ENCODE measurements around the gene MRPL19. TPM values are rescaled to one million over a fixed set of nuclear protein-coding genes. Genes with fewer than 3 reads are reported as not detected.

Gene MRPL19
- total and polyA plus RNA-seq, 12 donors = 12.2 to 70.7 (median 63.6) TPM

- ATAC-seq (no peak), DNase-seq (no peak)
- Histone ChIP-seq H3K36me3 (no peaks in the 10 kb centered on the region), H3K9me3 (no peaks in the 10 kb centered on the region), H3K4me3 (no peak overlapping the region), H3K27me3 (peaks cover 0 to 16% (median 8%) of the 10 kb centered on the region in 7 donors), H3K27ac (no peak overlapping the region), H3K4me1 (no peaks in the 10 kb centered on the region)
- no peak for TF ChIP-seq CTCF (IDR thresholded peaks at IDR 0.05)
- 68 to 79% methylated on average over 6 of the region's 6 CpGs for WGBS, 2 donors
- intact Hi-C loops (cut with DNase I) = no loop called here
Observed at GRCh38 chr2:75728614-75729419, 82.2 kb downstream of the MRPL19 start.

- no peak for ATAC-seq
- 71 to 83% methylated on average over 5 of the region's 5 CpGs for WGBS, 2 donors
- Histone ChIP-seq H3K4me1 (no peaks in the 10 kb centered on the region), H3K27me3 (peaks cover 0 to 14% (median 8%) of the 10 kb centered on the region in 7 donors), H3K36me3 (no peaks in the 10 kb centered on the region), H3K4me3 (no peak overlapping the region), H3K9me3 (no peaks in the 10 kb centered on the region), H3K27ac (no peak overlapping the region)
- TF ChIP-seq CTCF (IDR thresholded peaks at IDR 0.05) = peak in 2 of 9 donors; percentile 21 to 22
- no peak for DNase-seq
- intact Hi-C loops (cut with DNase I) = no loop called here
Observed at GRCh38 chr2:75729861-75730260, 83.3 kb downstream of the MRPL19 start.

DNA sequence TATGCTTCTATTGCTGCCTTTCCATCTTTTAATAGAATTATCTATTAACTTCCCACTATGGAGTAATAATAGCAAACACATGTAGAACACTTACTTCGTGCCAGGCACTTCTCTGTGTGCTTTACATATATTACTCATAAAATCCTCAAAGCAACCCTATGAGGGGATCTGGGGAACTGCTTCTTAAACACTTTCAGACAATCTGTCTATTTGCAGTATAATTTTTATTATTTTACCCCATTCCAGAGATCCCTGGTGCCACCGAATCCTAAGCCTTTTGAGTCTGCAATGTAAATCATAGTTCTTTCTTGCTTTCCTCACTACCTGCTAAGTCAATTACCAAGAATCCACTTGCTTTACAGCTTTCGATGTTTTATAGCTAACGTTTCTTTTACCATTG lies 89.7 kb downstream of the MRPL19 start:
- Histone ChIP-seq H3K27me3 (peaks cover 0 to 16% (median 0%) of the 10 kb centered on the region in 7 donors), H3K27ac (no peak overlapping the region), H3K36me3 (no peaks in the 10 kb centered on the region), H3K4me3 (no peak overlapping the region), H3K4me1 (no peaks in the 10 kb centered on the region), H3K9me3 (no peaks in the 10 kb centered on the region)
- DNase-seq (no peak), ATAC-seq (no peak)
- intact Hi-C loops (cut with DNase I) = no loop called here
- no peak for TF ChIP-seq CTCF (IDR thresholded peaks at IDR 0.05)
- WGBS, 2 donors = 78 to 82% methylated on average over 4 of the region's 4 CpGs

DNA sequence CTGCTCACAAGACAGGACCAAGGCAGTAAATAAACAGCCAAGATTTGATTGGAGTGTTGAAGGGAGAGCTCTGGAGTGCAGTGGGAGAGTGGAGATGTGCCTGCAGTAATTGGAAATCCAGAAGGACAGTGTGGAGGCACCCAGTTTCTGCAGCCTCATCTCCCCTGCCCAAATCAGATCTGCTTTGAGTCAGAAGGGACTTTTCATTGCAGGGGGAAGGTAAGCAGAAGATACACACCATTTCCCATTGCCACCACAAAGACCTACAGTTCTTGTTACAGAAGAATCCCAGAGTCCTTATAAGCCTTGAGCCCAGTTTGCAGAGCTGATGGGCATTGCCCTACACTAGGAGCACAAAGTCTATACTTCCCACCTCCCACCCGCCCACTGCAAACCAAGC lies 91.4 kb downstream of the MRPL19 start:
- Histone ChIP-seq H3K4me3 (no peak overlapping the region), H3K27me3 (peaks cover 0 to 16% (median 0%) of the 10 kb centered on the region in 7 donors), H3K27ac (no peak overlapping the region), H3K36me3 (no peaks in the 10 kb centered on the region), H3K4me1 (no peaks in the 10 kb centered on the region), H3K9me3 (peaks cover 0 to 8% (median 0%) of the 10 kb centered on the region in 11 donors)
- ATAC-seq (no peak), DNase-seq (no peak)
- TF ChIP-seq CTCF (IDR thresholded peaks at IDR 0.05) = no peak
- WGBS, 2 donors = 81 to 94% methylated on average over 1 of the region's 1 CpG
- intact Hi-C loops (cut with DNase I) = no loop called here

Other genes with a start within 250 kb of the MRPL19 start
- 1 to 10 TPM in 4 of 10 donors, under 1 TPM in 6; 0.17 to 3.4 (median 0.99) TPM for gene EVA1A, start 85.8 kb upstream of the MRPL19 start, total RNA-seq
- gene EVA1A, start 85.8 kb upstream of the MRPL19 start, polyA plus RNA-seq = 1 to 10 TPM in 1 of 2 donors, under 1 TPM in 1; 0.73 to 1.8 TPM
- 10 to 100 TPM in 9 of 10 donors, 1 to 10 TPM in 1; 9.5 to 15.3 (median 12.8) TPM for gene GCFC2, start 64.1 kb downstream of the MRPL19 start, total RNA-seq
- 10 to 100 TPM in 1 of 2 donors, 1 to 10 TPM in 1; 7.7 to 23.0 TPM for gene GCFC2, start 64.1 kb downstream of the MRPL19 start, polyA plus RNA-seq

All from heart right ventricle (tissue), 16 donors.